Liver (tissue), 9 donors: ENCODE data around the gene TSPAN32. TPM values are rescaled to one million over a fixed set of nuclear protein-coding genes. Genes with fewer than 3 reads are reported as not detected.

Source experiments
- DNase-seq: peaks from one replicate; pipeline ENCODE4 v3.0.0-alpha.2; 2017; ENCODE audit warnings: low spot score
- H3K27ac ChIP-seq, 2 donors: one replicate each; pipeline ENCODE4 v1.7.0; 2013; ENCODE audit warnings: inconsistent platforms in 2 of 2, low read length in 2 of 2, control low read depth in 1 of 2, low read depth in 1 of 2, mild to moderate bottlenecking in 1 of 2
- H3K27me3 ChIP-seq, 4 donors: one replicate each; pipeline versions ENCODE4 v1.6.1 to v1.7.0; 2013; ENCODE audit warnings: low read length in 3 of 4, inconsistent platforms in 1 of 4, mild to moderate bottlenecking in 1 of 4, moderate library complexity in 1 of 4; ENCODE audit not compliant: control insufficient read depth in 4 of 4, insufficient read depth in 4 of 4
- H3K36me3 ChIP-seq, 4 donors: one replicate each; pipeline versions ENCODE4 v1.6.1 to v1.7.0; 2013; ENCODE audit warnings: low read length in 3 of 4, mild to moderate bottlenecking in 3 of 4, low read depth in 1 of 4, moderate library complexity in 1 of 4; ENCODE audit not compliant: control insufficient read depth in 4 of 4, insufficient read depth in 3 of 4
- H3K4me1 ChIP-seq, 4 donors: one replicate each; pipeline versions ENCODE4 v1.6.1 to v1.7.0; 2013; ENCODE audit warnings: low read length in 3 of 4, mild to moderate bottlenecking in 3 of 4, moderate library complexity in 1 of 4; ENCODE audit not compliant: control insufficient read depth in 4 of 4, insufficient read depth in 4 of 4
- H3K4me3 ChIP-seq, 3 donors: one replicate each; pipeline versions ENCODE4 v1.6.1 to v1.7.0; 2013; ENCODE audit warnings: low read length in 3 of 3, control low read depth in 1 of 3, low read depth in 1 of 3, mild to moderate bottlenecking in 1 of 3
- H3K9ac ChIP-seq, 2 donors: one replicate each; pipeline ENCODE4 v1.7.0; 2013; ENCODE audit warnings: low read length in 2 of 2, mild to moderate bottlenecking in 2 of 2, moderate library complexity in 2 of 2, control low read depth in 1 of 2, low read depth in 1 of 2
- H3K9me3 ChIP-seq, 4 donors: one replicate each; pipeline versions ENCODE4 v1.6.1 to v1.7.0; 2013; ENCODE audit warnings: low read length in 3 of 4; ENCODE audit not compliant: control insufficient read depth in 4 of 4
- ATF3 ChIP-seq: IDR thresholded peaks from 2 replicates; pipeline ENCODE4 v1.6.1; 2016; ENCODE audit warnings: antibody characterized with exemption
- EGR1 ChIP-seq, 2 donors: IDR thresholded peaks; 2 replicates each; pipeline ENCODE4 v1.6.1; 2016 to 2018; ENCODE audit warnings: antibody characterized with exemption in 2 of 2, low read depth in 2 of 2
- FOXA1 ChIP-seq: IDR thresholded peaks from 2 replicates; pipeline ENCODE4 v1.6.1; 2016; ENCODE audit warnings: antibody characterized with exemption
- FOXA2 ChIP-seq: IDR thresholded peaks from 2 replicates; pipeline ENCODE4 v1.6.1; 2016; ENCODE audit warnings: antibody characterized with exemption
- GABPA ChIP-seq, 2 donors: IDR thresholded peaks in 1 of 2; conservative IDR thresholded peaks in 1 of 2; 2 replicates each; pipeline ENCODE4 v1.6.1; 2016; ENCODE audit warnings: antibody characterized with exemption in 2 of 2, mild to moderate bottlenecking in 1 of 2, moderate library complexity in 1 of 2
- HNF4A ChIP-seq, 2 donors: conservative IDR thresholded peaks; 2 replicates each; pipeline ENCODE4 v1.6.1; 2016; ENCODE audit warnings: antibody characterized with exemption in 2 of 2, mild to moderate bottlenecking in 2 of 2
- HNF4G ChIP-seq: IDR thresholded peaks from 2 replicates; pipeline ENCODE4 v1.6.1; 2016; ENCODE audit warnings: antibody characterized with exemption
- JUND ChIP-seq, 2 donors: IDR thresholded peaks; 2 replicates each; pipeline ENCODE4 v1.6.1; 2016; ENCODE audit warnings: antibody characterized with exemption in 2 of 2
- MAX ChIP-seq: IDR thresholded peaks from 2 replicates; pipeline ENCODE4 v1.6.1; 2016; ENCODE audit warnings: antibody characterized with exemption
- NR2F2 ChIP-seq: IDR thresholded peaks from 2 replicates; pipeline ENCODE4 v1.6.1; 2016; ENCODE audit warnings: antibody characterized with exemption
- RAD21 ChIP-seq, 2 donors: IDR thresholded peaks; 2 replicates each; pipeline ENCODE4 v1.6.1; 2016; ENCODE audit warnings: antibody characterized with exemption in 2 of 2, mild to moderate bottlenecking in 2 of 2
- REST ChIP-seq: IDR thresholded peaks from 2 replicates; pipeline ENCODE4 v1.6.1; 2016; ENCODE audit warnings: antibody characterized with exemption, mild to moderate bottlenecking
- RXRA ChIP-seq, 2 donors: IDR thresholded peaks; 2 replicates each; pipeline ENCODE4 v1.6.1; 2017 to 2018; ENCODE audit warnings: antibody characterized with exemption in 2 of 2, mild to moderate bottlenecking in 1 of 2
- SP1 ChIP-seq: IDR thresholded peaks from 2 replicates; pipeline ENCODE4 v1.6.1; 2018; ENCODE audit warnings: antibody characterized with exemption, mild to moderate bottlenecking
- TAF1 ChIP-seq: conservative IDR thresholded peaks from 2 replicates; pipeline ENCODE4 v1.6.1; 2016; ENCODE audit warnings: antibody characterized with exemption, mild to moderate bottlenecking
- ZBTB33 ChIP-seq: IDR thresholded peaks from 2 replicates; pipeline ENCODE4 v1.6.1; 2016; ENCODE audit warnings: antibody characterized with exemption
- WGBS: extraction: QIAGEN DNeasy Blood & Tissue Kit; methylation state at CpG from one replicate; pipeline ENCODE4 v1.1.7; 2013; 5-methylcytosine and 5-hydroxymethylcytosine counted together
- polyA plus RNA-seq, 2 donors: library from polyadenylated mRNA; stranded (reverse) in 1 of 2; unstranded in 1 of 2; fragments of 200-250 nt in 1 of 2; fragments of >200 nt in 1 of 2; fragmentation: Nextera tagmentation in 1 of 2; extraction: Ambion mirVana in 1 of 2; gene quantifications; one replicate each; pipeline versions ENCODE4 v1.2.1 to v1.2.3, GENCODE V29; 2013 to 2015
- total RNA-seq, 2 donors: library from RNA; depleted of rRNA; stranded (reverse); fragments of >200 nt; gene quantifications; one replicate each; pipeline ENCODE4 v1.2.3, GENCODE V29; 2014
- donor health status: healthy.
- donor health status: healthy.
- donor health status: healthy.
- donor health status: healthy.
- donor health status: healthy.

The TSPAN32 gene
- total and polyA plus RNA-seq, 4 donors, result 0.25 to 71.4 (median 0.45) TPM

- no peak overlapping the region for H3K9ac ChIP-seq
- TF ChIP-seq TAF1 (no peak), RAD21 (IDR thresholded peaks at IDR 0.05) (peak in 1 of 2 donors; percentile 11)
- no peaks in the 10 kb centered on the region for H3K27me3 ChIP-seq
- peak; percentile 78 for DNase-seq
- H3K27ac ChIP-seq, result peak overlapping the region; percentile 16 to 56
- no peak overlapping the region for H3K4me3 ChIP-seq
- no peaks in the 10 kb centered on the region for H3K36me3 ChIP-seq
- no peaks in the 10 kb centered on the region for H3K9me3 ChIP-seq
- 51% methylated on average over 16 of the region's 16 CpGs for WGBS
- peaks cover 5 to 15% (median 7%) of the 10 kb centered on the region in 4 donors for H3K4me1 ChIP-seq
Observed at GRCh38 chr11:2314525-2315394, 12.9 kb downstream of the TSPAN32 start.

GRCh38 chr11:2315395-2316168 lies 13.8 kb downstream of the TSPAN32 start:
- H3K9me3 ChIP-seq, result no peaks in the 10 kb centered on the region
- peaks cover 9 to 23% (median 14%) of the 10 kb centered on the region in 4 donors for H3K4me1 ChIP-seq
- TF ChIP-seq ATF3 (no peak), TAF1 (no peak)
- H3K27ac ChIP-seq, result no peak overlapping the region
- no peak overlapping the region for H3K4me3 ChIP-seq
- H3K27me3 ChIP-seq, result no peaks in the 10 kb centered on the region
- H3K9ac ChIP-seq, result no peak overlapping the region
- peak; percentile 41 for DNase-seq
- 90% methylated on average over 25 of the region's 25 CpGs for WGBS
- no peaks in the 10 kb centered on the region for H3K36me3 ChIP-seq

GRCh38 chr11:2316169-2316962 lies 14.6 kb downstream of the TSPAN32 start:
- peaks cover 14 to 31% (median 22%) of the 10 kb centered on the region in 4 donors for H3K4me1 ChIP-seq
- peak; percentile 39 for DNase-seq
- WGBS, result 92% methylated on average over 23 of the region's 23 CpGs
- no peaks in the 10 kb centered on the region for H3K27me3 ChIP-seq
- H3K27ac ChIP-seq, result no peak overlapping the region
- no peak overlapping the region for H3K9ac ChIP-seq
- no peak overlapping the region for H3K4me3 ChIP-seq
- H3K9me3 ChIP-seq, result no peaks in the 10 kb centered on the region
- H3K36me3 ChIP-seq, result no peaks in the 10 kb centered on the region
- TF ChIP-seq HNF4G (no peak), RXRA (IDR thresholded peaks at IDR 0.05) (no peak), JUND (IDR thresholded peaks at IDR 0.05) (no peak), HNF4A (conservative IDR thresholded peaks at IDR 0.05) (no peak), GABPA (IDR thresholded peaks at IDR 0.05 in 1 of 2, conservative IDR thresholded peaks at IDR 0.05 in 1 of 2) (no peak), SP1 (no peak), TAF1 (no peak), ZBTB33 (no peak), FOXA2 (no peak), ATF3 (no peak), MAX (no peak), NR2F2 (no peak), EGR1 (IDR thresholded peaks at IDR 0.05; ENCODE audit: low read depth in 2 of 2) (no peak), REST (no peak), FOXA1 (no peak)
